GM18909 (cell line): Measurements from ENCODE around the gene FUT7.

ENCODE experiments used
- ATAC-seq: cut with Tn5 transposase; IDR thresholded peaks from one replicate; pipeline ENCODE4 v1.9.1; 2021; ENCODE audit warnings: mild to moderate bottlenecking; ENCODE audit not compliant: unreplicated experiment, poor library complexity

Gene FUT7

DNA sequence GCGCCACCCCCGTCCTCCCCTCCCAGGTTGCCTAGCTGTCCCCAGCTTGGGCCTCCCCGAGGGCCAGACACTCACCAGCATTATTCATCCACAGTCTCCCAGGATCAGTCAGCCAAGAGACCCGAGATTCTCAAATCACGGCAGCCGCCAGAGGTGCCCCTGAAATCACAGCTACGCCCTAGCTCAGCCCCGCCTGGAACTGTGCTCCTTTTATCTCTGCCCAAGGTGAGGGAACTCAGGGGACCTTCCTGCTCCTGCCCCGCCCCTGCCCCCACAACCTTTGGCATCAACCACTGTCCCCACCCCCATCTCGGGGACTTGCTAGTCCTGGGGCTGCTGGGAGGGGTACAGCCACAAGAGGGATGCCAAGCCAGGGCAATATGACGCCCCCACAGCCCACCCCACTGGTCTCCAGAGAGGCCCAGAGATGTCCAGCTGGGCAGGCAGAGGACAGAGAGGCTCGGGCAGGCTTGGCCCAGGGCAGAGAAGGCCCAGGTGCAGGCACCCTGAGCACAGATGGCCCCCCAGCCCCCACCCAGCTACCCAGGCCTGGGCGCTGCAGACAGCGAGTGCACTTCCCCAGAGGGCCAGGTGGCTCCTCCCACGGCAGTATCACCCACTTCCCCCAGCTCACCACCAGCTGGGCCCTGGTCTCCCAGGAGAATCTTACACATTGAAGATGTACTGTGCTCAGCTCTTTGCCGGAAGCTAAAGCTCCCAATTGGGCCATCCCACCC is at the start of gene FUT7:
FUT7 (minus strand) TSS at position 185 of the 737 bp plus-strand sequence; CDS start at position 88, 97 bp downstream.
- no peak for ATAC-seq

GRCh38 chr9:137080260-137081122 is 48.6 kb upstream of the FUT7 start:
- ATAC-seq = no peak

GRCh38 chr9:137079401-137079787 is 47.5 kb upstream of the FUT7 start:
- no peak for ATAC-seq

GRCh38 chr9:137078701-137079400 is 47.0 kb upstream of the FUT7 start:
- no peak for ATAC-seq

DNA sequence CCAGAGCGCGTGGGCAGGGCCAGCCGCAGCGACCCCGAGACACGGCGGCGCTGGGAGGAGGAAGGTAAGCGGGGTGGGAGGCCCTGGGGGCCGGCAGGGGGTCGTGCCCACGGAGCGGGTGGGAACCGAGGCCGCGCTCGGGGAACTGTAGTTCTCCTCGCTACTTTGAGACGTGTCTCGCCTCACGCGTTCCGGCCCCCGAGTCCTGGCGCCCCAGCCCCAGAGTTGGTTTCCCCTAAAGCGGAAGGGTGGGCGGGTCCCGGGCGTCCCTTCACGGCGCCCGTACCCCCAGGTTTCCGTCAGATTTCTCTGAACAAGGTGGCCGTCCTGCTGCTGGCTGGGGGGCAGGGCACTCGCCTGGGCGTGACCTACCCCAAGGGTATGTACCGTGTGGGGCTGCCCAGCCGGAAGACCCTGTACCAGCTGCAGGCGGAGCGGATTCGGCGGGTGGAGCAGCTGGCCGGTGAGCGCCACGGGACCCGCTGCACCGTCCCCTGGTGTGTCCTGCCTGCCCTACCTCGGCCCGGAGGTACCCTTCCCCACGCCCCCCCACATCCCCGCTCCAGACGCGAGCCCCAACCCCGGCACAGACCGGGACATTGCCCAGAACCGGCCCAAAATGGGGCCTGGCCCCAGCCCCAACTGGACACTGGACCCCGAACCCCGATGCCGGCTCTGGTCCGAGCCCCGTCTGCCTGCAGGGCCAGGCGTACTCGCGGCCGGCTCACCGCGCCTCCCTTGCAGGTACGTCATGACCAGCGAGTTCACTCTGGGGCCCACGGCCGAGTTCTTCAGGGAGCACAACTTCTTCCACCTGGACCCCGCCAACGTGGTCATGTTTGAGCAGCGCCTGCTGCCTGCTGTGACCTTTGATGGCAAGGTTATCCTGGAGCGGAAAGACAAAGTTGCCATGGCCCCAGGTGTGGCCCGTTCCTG is 46.1 kb upstream of the FUT7 start:
- ATAC-seq = peak; percentile 27

GRCh38 chr9:137077010-137077747 is 45.3 kb upstream of the FUT7 start, which contains the start of gene UAP1L1:
UAP1L1 (plus strand) TSS chr9:137077517; CDS start chr9:137077533, 16 bp downstream.
- peak; percentile 61 for ATAC-seq

GRCh38 chr9:137076636-137077009 is 44.7 kb upstream of the FUT7 start:
- ATAC-seq = no peak

DNA sequence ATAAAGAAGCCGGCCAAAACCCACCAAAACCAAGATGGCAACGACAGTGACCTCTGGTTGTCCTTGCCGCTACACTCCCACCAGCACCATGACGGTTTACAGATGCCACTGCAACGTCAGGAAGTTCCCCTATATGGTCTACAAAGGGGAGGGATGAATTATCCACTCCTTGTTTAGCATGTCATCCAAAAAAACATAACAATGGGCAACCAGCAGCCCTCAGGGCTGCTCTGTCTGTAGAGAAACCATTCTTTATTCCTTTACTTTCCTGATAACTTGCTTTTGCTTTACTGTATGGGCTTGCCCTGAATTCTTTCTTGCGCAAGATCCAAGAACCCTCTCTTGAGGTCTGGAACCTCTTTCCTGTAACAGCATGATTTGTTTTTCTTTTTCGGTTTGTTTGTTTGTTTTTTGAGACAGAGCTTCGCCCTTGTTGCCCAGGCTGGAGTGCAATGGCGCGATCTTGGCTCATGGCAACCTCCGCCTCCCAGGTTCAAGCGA is 43.4 kb upstream of the FUT7 start:
- no peak for ATAC-seq

DNA sequence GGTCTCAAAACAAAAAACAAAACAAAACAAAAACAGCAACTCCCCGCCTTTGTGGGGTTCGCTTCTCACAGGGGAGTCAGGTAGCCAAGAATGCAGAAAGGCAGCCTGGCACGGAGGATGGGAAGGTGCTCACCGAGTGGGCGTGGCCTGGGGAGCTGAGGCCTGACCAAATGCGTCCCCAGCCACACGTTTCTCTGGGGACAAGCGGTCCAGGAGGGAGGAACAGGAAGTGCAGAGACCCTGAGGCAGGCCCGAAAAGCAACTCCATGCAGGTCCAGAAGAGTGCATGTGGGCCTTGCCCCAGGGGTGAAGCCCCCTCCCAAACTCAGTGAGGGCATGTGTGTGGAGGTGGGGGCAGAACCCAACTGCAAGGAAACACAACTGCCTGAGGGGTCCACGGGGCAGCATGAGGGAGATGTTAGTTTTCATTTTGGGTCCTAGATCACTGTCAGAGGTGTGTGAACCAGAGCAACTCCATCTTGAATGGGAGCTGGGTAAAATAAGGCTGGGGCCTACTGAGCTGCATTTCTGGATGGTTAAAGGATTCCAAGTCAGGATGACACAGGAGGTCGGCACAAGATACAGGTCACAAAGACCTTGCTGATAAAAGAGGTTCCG is 42.9 kb upstream of the FUT7 start:
- no peak for ATAC-seq

- ATAC-seq = no peak
Observed at GRCh38 chr9:137073992-137074399, 42.1 kb upstream of the FUT7 start.

- ATAC-seq = no peak
Observed at GRCh38 chr9:137071282-137071681, 39.4 kb upstream of the FUT7 start.

GRCh38 chr9:137070906-137071275 is 39.0 kb upstream of the FUT7 start:
- no peak for ATAC-seq

GRCh38 chr9:137070201-137070905 is 38.5 kb upstream of the FUT7 start, which contains the start of gene SAPCD2:
SAPCD2 (minus strand) TSS chr9:137070557; CDS start chr9:137070460, 97 bp downstream.
- peak; percentile 76 for ATAC-seq

DNA sequence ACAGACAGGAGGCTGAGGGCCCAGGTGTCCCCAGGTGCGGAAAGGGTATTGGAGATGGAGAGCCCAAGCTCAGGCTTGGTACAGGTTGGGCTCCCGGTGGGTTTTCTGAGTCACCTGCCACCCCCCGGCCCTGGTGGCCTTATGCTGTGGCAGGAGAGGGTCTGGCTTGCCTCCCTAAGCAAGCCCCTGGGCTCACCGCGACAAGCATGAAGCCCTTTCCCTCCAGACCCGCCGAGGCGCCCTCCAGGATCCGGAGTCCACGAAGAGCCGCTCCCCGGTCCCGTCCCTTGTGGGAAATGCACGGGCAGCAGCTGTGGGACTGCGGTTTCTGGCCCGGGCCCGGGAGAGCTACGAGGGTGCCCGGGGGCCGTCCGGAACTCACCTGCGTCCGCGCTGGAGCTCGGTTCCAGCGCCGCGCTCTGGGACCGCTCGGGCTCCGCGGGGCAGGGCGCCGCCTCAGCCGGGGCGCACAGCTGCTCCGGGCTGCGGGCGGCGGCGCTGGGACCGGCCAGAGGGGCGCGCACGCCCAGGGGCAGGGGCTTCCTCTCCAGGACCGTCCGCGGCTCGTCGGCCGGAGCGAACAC is 37.7 kb upstream of the FUT7 start:
- ATAC-seq = peak; percentile 11

- ATAC-seq = no peak
Observed at GRCh38 chr9:137068539-137069507, 36.9 kb upstream of the FUT7 start.

GRCh38 chr9:137067860-137068538 is 36.1 kb upstream of the FUT7 start:
- peak; percentile 39 for ATAC-seq
